K562 (cell line): Measurements from ENCODE around the gene KLHL18. TPM values are rescaled to one million over a fixed set of nuclear protein-coding genes. Genes with fewer than 3 reads are reported as not detected.

ENCODE experiments used
- ELF1 ChIP-seq: fragments of 200-800 bp; sonication (Bioruptor generic); IDR thresholded peaks from 2 replicates; pipeline ENCODE4 v1.6.1; 2016; ENCODE audit warnings: missing genetic modification characterization, missing compliant biosample characterization
- ESRRA ChIP-seq: fragments of 450-650 bp; IDR thresholded peaks from 2 replicates; pipeline ENCODE4 v1.6.1; 2014; ENCODE audit warnings: low read depth, mild to moderate bottlenecking, moderate library complexity, borderline replicate concordance
- FOXA3 ChIP-seq, 2 experiments: fragments of 450-650 bp in 1 of 2; sonication (generic) in 1 of 2; formaldehyde crosslinking; IDR thresholded peaks in 1 of 2; conservative IDR thresholded peaks in 1 of 2; 2 replicates each; pipeline versions ENCODE4 v1.4.0 to v1.8.0; 2020 to 2022; ENCODE audit warnings: mild to moderate bottlenecking in 2 of 2, missing genetic modification reagents in 1 of 2
- FOXO4 ChIP-seq: fragments of 450-650 bp; formaldehyde crosslinking; IDR thresholded peaks from 2 replicates; pipeline ENCODE4 v1.4.0; 2020; ENCODE audit warnings: mild to moderate bottlenecking, moderate library complexity
- GTF2F1 ChIP-seq: IDR thresholded peaks from 2 replicates; pipeline ENCODE4 v1.6.1; 2011; ENCODE audit warnings: low read depth, low read length, improper control_type of control experiment
- HCFC1 ChIP-seq: IDR thresholded peaks from 2 replicates; pipeline ENCODE4 v1.6.1; 2012; ENCODE audit warnings: low read depth, low read length, improper control_type of control experiment
- TAF1 ChIP-seq: IDR thresholded peaks from 2 replicates; pipeline ENCODE4 v1.6.1; 2011; ENCODE audit warnings: mild to moderate bottlenecking, low read length, moderate library complexity; ENCODE audit not compliant: insufficient read depth, control insufficient read depth, severe bottlenecking; ENCODE audit errors: extremely low read depth
- ZNF354B ChIP-seq: fragments of 250-450 bp; sonication (Bioruptor Pico); IDR thresholded peaks from 2 replicates; pipeline ENCODE4 v1.4.0; 2020
- ZNF407 ChIP-seq: fragments of 450-650 bp; IDR thresholded peaks from 2 replicates; pipeline ENCODE4 v1.6.1; 2016; ENCODE audit warnings: low read depth
- polyA plus RNA-seq, 8 experiments: library from polyadenylated mRNA; depleted of rRNA in 4 of 8; stranded (reverse) in 5 of 8; unstranded in 3 of 8; fragments of >200 nt; fragmentation: Nextera tagmentation in 2 of 8; fragmentation: Illumina TruSeq in 1 of 8; extraction: Ambion mirVana in 2 of 8; extraction: Trizol in 1 of 8; gene quantifications; 2 replicates each; pipeline versions ENCODE4 v1.2.1 to v1.2.3, GENCODE V29; 2011 to 2014; ENCODE audit warnings: inconsistent platforms in 1 of 8, missing spikeins in 1 of 8
- total RNA-seq, 7 experiments: library from RNA; depleted of rRNA in 6 of 7; stranded (reverse); fragments of >200 nt in 6 of 7; fragmentation: Illumina TruSeq in 2 of 7; extraction: Trizol in 2 of 7; gene quantifications; 2 replicates each; pipeline versions ENCODE4 v1.2.1 to v1.2.3, GENCODE V29; 2011 to 2021; ENCODE audit warnings: low replicate concordance in 1 of 7
- TF ChIP-seq, protein P1 (sequence below), 2 experiments: IDR thresholded peaks in 1 of 2; conservative IDR thresholded peaks in 1 of 2; 2 replicates each; pipeline ENCODE4 v1.6.1; 2016; ENCODE audit warnings: low read depth in 2 of 2, mild to moderate bottlenecking in 1 of 2, missing compliant biosample characterization in 1 of 2, missing genetic modification characterization in 1 of 2, moderate library complexity in 1 of 2
- TF ChIP-seq, protein P2 (sequence below): fragments of 450-650 bp; IDR thresholded peaks from 2 replicates; pipeline ENCODE4 v1.6.1; 2018; ENCODE audit warnings: mild to moderate bottlenecking, low read depth; ENCODE audit not compliant: partially characterized antibody

KLHL18 gene
- total and polyA plus RNA-seq, 9 of the 15 experiments (the other 6 are each of a cell fraction or from before 2014, with no cell fraction given) = 26.7 to 97.5 (median 48.7) TPM

DNA sequence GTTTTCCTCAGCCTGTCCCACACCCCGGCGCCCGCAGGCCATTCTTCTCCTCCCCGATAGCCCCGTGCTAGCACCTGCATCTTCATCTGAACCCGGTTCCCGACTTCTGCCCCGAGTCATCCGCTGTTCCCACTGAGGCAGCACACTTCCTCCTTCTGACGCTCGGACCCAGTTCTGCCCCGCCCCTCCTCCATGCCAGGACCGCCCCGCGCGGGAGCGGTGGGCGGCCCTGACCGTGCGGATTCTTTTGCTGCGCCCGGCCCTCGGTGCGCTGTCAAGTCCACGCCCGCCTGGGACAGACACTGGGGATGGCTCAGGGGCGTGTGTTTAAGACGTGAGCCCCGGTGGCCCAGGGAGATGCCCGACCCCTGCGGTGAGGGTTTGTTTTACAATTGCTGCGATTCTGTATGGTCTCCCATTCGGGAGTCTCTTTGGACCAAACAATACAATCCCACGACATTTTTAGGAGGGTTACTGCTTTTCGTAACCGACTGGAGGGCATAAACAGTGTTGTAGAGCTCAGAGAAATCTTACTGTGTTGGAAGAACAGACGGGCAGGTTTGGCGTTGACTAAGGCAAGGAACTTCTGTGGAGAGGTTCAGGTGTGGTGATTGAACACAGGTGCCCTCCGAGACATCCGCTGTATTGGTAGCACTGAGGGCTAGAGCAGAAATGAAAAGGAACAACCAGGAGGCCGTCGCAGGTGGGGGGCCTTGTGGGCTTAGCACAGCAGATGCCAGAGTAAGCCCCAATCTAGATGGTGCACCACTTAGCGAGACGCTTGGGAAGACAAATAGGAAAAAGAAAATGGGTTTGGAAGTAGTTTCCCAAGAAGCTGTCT lies 98.8 kb downstream of the KLHL18 start (continued):
- TF ChIP-seq ZNF407 (no peak), HCFC1 (no peak), ESRRA (no peak), FOXA3 (CRISPR knock-in tag; conservative IDR thresholded peaks at IDR 0.05 in 1 of 2, IDR thresholded peaks at IDR 0.05 in 1 of 2) (no peak), ELF1 (peak; percentile 71), TAF1 (no peak), ZNF354B (CRISPR knock-in tag) (no peak), GTF2F1 (no peak), FOXO4 (CRISPR knock-in tag) (no peak)
- TF ChIP-seq, protein P1, sequence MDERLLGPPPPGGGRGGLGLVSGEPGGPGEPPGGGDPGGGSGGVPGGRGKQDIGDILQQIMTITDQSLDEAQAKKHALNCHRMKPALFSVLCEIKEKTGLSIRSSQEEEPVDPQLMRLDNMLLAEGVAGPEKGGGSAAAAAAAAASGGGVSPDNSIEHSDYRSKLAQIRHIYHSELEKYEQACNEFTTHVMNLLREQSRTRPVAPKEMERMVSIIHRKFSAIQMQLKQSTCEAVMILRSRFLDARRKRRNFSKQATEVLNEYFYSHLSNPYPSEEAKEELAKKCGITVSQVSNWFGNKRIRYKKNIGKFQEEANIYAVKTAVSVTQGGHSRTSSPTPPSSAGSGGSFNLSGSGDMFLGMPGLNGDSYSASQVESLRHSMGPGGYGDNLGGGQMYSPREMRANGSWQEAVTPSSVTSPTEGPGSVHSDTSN (CRISPR knock-in tag; IDR thresholded peaks at IDR 0.05; ENCODE audit: low read depth) = no peak
- TF ChIP-seq, protein P1 (tag; conservative IDR thresholded peaks at IDR 0.05; ENCODE audit: low read depth) = no peak
- TF ChIP-seq, protein P2, sequence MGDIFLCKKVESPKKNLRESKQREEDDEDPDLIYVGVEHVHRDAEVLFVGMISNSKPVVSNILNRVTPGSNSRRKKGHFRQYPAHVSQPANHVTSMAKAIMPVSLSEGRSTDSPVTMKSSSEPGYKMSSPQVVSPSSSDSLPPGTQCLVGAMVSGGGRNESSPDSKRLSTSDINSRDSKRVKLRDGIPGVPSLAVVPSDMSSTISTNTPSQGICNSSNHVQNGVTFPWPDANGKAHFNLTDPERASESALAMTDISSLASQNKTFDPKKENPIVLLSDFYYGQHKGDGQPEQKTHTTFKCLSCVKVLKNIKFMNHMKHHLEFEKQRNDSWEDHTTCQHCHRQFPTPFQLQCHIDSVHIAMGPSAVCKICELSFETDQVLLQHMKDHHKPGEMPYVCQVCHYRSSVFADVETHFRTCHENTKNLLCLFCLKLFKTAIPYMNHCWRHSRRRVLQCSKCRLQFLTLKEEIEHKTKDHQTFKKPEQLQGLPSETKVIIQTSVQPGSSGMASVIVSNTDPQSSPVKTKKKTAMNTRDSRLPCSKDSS = no peak
